Glutamatergic neuron (in vitro differentiated cells): Measurements from ENCODE around the gene IRX6. TPM values are rescaled to one million over a fixed set of nuclear protein-coding genes. Genes with fewer than 3 reads are reported as not detected.

Experiments
- DNase-seq: peaks from one replicate; pipeline ENCODE4 v3.0.0; 2022
- H3K27ac Mint-ChIP-seq: one replicate; pipeline ENCODE4 v1.8.0; 2020; ENCODE audit warnings: mild to moderate bottlenecking, mixed read lengths, inconsistent platforms; ENCODE audit not compliant: unreplicated experiment
- H3K27me3 Mint-ChIP-seq: one replicate; pipeline ENCODE4 v1.8.0; 2020; ENCODE audit warnings: mild to moderate bottlenecking, moderate library complexity, mixed read lengths, inconsistent platforms; ENCODE audit not compliant: unreplicated experiment
- H3K36me3 Mint-ChIP-seq: one replicate; pipeline ENCODE4 v1.8.0; 2020; ENCODE audit warnings: mild to moderate bottlenecking, mixed read lengths, inconsistent platforms; ENCODE audit not compliant: unreplicated experiment
- H3K4me1 Mint-ChIP-seq: one replicate; pipeline ENCODE4 v1.8.0; 2020; ENCODE audit warnings: mild to moderate bottlenecking, low read depth, mixed read lengths, inconsistent platforms; ENCODE audit not compliant: unreplicated experiment
- H3K4me3 Mint-ChIP-seq: one replicate; pipeline ENCODE4 v1.8.0; 2020; ENCODE audit warnings: mild to moderate bottlenecking, mixed read lengths, inconsistent platforms; ENCODE audit not compliant: unreplicated experiment
- H3K9me3 Mint-ChIP-seq: one replicate; pipeline ENCODE4 v1.8.0; 2020; ENCODE audit warnings: mild to moderate bottlenecking, moderate library complexity, mixed read lengths, inconsistent platforms; ENCODE audit not compliant: unreplicated experiment
- CTCF ChIP-seq: fragments of 200-600 bp; sonication (generic); IDR thresholded peaks from one replicate; pipeline ENCODE4 v1.5.0; 2021; ENCODE audit not compliant: partially characterized antibody, unreplicated experiment
- total RNA-seq: library from RNA; stranded (reverse); fragmentation: NEBNext Ultra II Directional; extraction: Animal tissue kit (Norgen Biotek cat#: 25700); gene quantifications from one replicate; pipeline ENCODE4 v1.2.1, GENCODE V29; 2021; ENCODE audit not compliant: unreplicated experiment

IRX6 gene
- total RNA-seq, 1 donor from 2014 or later: not detected

GRCh38 chr16:55370762-55371482, 46.9 kb downstream of the IRX6 start:
- peaks cover 11% of the 10 kb centered on the region for H3K4me1 Mint-ChIP-seq
- no peaks in the 10 kb centered on the region for H3K36me3 Mint-ChIP-seq
- H3K4me3 Mint-ChIP-seq: peak overlapping the region; percentile 22
- H3K9me3 Mint-ChIP-seq: no peaks in the 10 kb centered on the region
- TF ChIP-seq CTCF: no peak
- H3K27me3 Mint-ChIP-seq: no peaks in the 10 kb centered on the region
- peak; percentile 77 for DNase-seq
- H3K27ac Mint-ChIP-seq: no peak overlapping the region

- TF ChIP-seq CTCF: no peak
- H3K27ac Mint-ChIP-seq: no peak overlapping the region
- DNase-seq: no peak
- H3K27me3 Mint-ChIP-seq: no peaks in the 10 kb centered on the region
- H3K4me3 Mint-ChIP-seq: no peak overlapping the region
- peaks cover 4% of the 10 kb centered on the region for H3K4me1 Mint-ChIP-seq
- H3K36me3 Mint-ChIP-seq: no peaks in the 10 kb centered on the region
- H3K9me3 Mint-ChIP-seq: no peaks in the 10 kb centered on the region
Observed at GRCh38 chr16:55372792-55373488, 48.9 kb downstream of the IRX6 start.

GRCh38 chr16:55373489-55373832, 49.5 kb downstream of the IRX6 start:
- H3K4me1 Mint-ChIP-seq: peaks cover 4% of the 10 kb centered on the region
- H3K27me3 Mint-ChIP-seq: no peaks in the 10 kb centered on the region
- no peak for TF ChIP-seq CTCF
- H3K9me3 Mint-ChIP-seq: no peaks in the 10 kb centered on the region
- no peak overlapping the region for H3K27ac Mint-ChIP-seq
- H3K36me3 Mint-ChIP-seq: no peaks in the 10 kb centered on the region
- no peak overlapping the region for H3K4me3 Mint-ChIP-seq
- no peak for DNase-seq

GRCh38 chr16:55376045-55376444, 52.0 kb downstream of the IRX6 start:
- peaks cover 2% of the 10 kb centered on the region for H3K27me3 Mint-ChIP-seq
- H3K4me3 Mint-ChIP-seq: no peak overlapping the region
- no peaks in the 10 kb centered on the region for H3K4me1 Mint-ChIP-seq
- no peaks in the 10 kb centered on the region for H3K9me3 Mint-ChIP-seq
- H3K27ac Mint-ChIP-seq: no peak overlapping the region
- no peak for TF ChIP-seq CTCF
- no peak for DNase-seq
- H3K36me3 Mint-ChIP-seq: no peaks in the 10 kb centered on the region

- Mint-ChIP-seq H3K4me1 (no peaks in the 10 kb centered on the region), H3K9me3 (no peaks in the 10 kb centered on the region), H3K27ac (no peak overlapping the region), H3K27me3 (peaks cover 2% of the 10 kb centered on the region), H3K4me3 (no peak overlapping the region), H3K36me3 (no peaks in the 10 kb centered on the region)
- no peak for DNase-seq
- no peak for TF ChIP-seq CTCF
Observed at GRCh38 chr16:55376567-55377167, 52.7 kb downstream of the IRX6 start.
